AG10803 (cell line): ENCODE results near the gene PNCK.
A peak's percentile ranks its signal among the peaks of the same experiment; 100 is the strongest.
"Not testable (repeated sequence)": the region's sequence is repeated elsewhere in the genome, so short reads cannot be mapped to it uniquely, and the experiment has no call there.

Experiments
- DNase-seq: peaks from one replicate; pipeline ENCODE4 v3.0.0; 2010; ENCODE audit warnings: low read depth
- H3K4me3 ChIP-seq: 2 replicates; pipeline ENCODE4 v1.5.1; 2011; ENCODE audit warnings: mild to moderate bottlenecking, low read length, control low read depth
- TF ChIP-seq, protein P1 (sequence below): conservative IDR thresholded peaks from 2 replicates; pipeline ENCODE4 v1.5.1; 2011; ENCODE audit warnings: mild to moderate bottlenecking, low read length, control low read depth, inconsistent platforms

Gene PNCK

DNA sequence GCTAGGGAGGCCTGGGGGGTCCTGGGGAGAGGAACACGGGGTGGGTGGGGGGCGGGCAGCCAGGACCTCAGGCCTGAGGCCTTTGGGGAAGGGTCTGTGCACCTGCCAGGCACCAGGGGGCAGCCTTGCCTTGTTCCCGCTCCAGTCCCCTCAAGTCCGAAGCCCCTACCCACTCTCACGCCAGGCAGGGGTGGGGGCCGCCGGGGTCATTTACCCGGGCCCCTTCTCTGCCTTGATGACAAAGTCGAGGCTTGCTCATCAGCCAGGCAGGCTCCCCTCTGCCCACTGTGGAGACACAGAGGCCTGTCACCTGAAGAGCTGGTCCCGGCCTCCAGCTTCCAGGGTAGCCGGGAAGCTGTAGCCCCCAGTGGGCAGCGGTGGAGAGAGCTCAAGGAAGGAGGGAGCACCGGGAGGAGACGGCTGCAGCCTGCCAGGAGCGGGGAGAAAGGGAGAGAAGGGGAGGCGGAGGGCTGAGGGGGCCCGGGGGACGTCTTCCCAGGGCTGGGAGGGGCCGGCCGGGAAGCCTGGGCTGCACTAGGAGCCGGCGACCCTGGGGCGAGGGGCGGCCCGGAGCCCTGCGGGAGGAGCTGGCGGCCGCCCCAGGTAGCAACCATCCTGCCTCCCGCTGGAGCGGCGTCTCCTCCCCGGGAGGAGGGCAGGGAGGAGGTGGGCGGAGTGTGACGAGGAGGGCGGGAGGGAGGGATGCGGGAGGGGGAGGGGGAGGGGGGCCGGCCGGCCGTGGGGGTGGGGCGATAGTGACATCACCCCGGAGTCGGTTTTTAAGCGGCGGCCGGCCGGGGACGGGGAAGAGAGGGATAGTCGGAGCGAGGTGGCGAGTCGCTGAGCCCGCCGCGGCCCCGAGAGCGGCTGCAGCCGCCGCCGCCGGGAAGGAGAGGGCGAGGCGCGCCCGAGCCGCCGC is 13.8 kb upstream of the PNCK start, which contains the start of gene SLC6A8:
Gene SLC6A8 (plus strand): TSS at position 806 of the 919 bp plus-strand sequence. CDS start 649 bp downstream, outside the sequence.
- H3K4me3 ChIP-seq = peak within 1 kb of the TSS; percentile 51
- peak; percentile 59 for DNase-seq

DNA sequence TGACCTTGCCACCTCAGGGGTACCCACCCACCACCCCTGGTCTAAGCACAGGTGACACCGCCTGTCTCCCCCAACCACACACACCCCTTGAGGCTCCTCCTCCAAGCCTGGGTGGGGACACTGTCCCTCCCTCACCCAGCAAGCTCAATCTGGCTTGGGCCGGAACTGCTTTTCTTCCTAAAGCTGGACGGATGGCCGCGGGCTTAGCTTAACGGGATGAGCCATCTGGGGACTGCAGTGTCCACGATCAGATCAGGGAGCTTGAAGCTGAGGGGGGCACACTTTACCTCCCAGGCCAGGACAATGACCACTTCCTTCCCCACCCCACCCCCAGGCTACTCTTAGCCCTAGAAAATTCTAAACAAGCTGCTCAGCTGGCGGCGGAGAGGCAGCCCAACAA is 13.1 kb upstream of the PNCK start:
- TF ChIP-seq, protein P1, sequence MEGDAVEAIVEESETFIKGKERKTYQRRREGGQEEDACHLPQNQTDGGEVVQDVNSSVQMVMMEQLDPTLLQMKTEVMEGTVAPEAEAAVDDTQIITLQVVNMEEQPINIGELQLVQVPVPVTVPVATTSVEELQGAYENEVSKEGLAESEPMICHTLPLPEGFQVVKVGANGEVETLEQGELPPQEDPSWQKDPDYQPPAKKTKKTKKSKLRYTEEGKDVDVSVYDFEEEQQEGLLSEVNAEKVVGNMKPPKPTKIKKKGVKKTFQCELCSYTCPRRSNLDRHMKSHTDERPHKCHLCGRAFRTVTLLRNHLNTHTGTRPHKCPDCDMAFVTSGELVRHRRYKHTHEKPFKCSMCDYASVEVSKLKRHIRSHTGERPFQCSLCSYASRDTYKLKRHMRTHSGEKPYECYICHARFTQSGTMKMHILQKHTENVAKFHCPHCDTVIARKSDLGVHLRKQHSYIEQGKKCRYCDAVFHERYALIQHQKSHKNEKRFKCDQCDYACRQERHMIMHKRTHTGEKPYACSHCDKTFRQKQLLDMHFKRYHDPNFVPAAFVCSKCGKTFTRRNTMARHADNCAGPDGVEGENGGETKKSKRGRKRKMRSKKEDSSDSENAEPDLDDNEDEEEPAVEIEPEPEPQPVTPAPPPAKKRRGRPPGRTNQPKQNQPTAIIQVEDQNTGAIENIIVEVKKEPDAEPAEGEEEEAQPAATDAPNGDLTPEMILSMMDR = no peak
- DNase-seq = no peak
- no peak overlapping the region for H3K4me3 ChIP-seq

More for the DNA sequence above, 13.8 kb upstream of the PNCK start, which contains the start of gene SLC6A8:
- TF ChIP-seq, protein P1 = peak; percentile 23

GRCh38 chrX:153685751-153686696 is 12.4 kb upstream of the PNCK start:
- no peak overlapping the region for H3K4me3 ChIP-seq
- TF ChIP-seq, protein P1 = no peak
- no peak for DNase-seq

DNA sequence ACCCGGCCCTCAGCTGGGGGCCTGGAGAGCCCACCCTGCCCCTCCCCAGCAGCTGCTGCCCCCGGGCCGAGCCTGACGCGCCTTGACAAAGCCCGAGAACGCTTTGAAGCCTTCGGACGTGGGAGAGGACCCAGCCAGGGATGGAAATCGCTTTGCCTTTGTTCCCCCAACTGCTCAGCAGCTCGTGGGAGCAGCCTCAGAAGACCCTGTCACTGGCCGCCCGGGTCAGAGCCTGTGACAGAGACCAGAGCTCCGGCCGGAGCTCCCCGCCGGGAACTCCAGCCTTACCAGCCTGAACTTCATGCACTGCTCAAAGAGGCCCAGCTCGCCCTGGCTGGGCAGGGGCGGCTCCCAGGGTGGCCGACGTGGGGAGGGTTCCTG is 11.5 kb upstream of the PNCK start:
- H3K4me3 ChIP-seq = no peak overlapping the region
- no peak for DNase-seq
- TF ChIP-seq, protein P1 = no peak

DNA sequence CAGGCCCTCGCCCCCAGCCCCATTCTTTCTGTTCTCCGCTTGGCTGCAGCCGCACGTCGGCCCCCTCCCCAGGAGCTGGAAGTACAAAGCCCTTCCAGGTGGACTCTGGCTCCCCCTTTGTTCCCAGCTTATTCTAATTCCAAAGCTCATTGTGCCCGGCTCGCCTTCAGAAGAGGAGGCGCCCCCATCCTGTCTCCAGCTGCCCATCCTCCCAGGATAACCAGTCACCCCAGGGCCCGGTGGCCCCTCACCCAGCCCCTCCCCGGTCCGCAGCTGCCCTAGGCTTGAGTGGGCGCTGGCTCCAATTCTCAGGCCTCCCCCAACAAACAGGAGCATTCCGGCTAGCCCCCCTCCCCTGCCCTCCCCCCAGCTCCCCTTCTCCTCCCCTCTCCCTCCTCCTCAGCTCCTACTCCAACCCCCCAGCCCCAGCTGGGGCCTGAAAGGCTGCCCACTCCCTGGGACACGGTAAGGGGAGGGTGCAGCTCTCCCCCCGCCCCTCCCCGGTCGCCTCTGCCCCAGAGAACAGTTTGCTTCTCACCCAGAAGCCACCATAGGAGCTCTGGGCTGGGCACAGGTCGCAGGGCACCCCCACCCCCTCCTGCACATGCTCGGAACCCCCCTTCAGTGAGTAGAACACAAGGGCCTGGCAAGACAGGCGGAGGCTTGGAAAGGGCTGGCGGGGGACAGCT is 11.0 kb upstream of the PNCK start:
- DNase-seq = no peak
- H3K4me3 ChIP-seq = no peak overlapping the region
- TF ChIP-seq, protein P1 = no peak

- not testable (repeated sequence) for DNase-seq, H3K4me3 ChIP-seq
These were observed 9.9 kb upstream of the PNCK start for GRCh38 chrX:153683486-153683885.

DNA sequence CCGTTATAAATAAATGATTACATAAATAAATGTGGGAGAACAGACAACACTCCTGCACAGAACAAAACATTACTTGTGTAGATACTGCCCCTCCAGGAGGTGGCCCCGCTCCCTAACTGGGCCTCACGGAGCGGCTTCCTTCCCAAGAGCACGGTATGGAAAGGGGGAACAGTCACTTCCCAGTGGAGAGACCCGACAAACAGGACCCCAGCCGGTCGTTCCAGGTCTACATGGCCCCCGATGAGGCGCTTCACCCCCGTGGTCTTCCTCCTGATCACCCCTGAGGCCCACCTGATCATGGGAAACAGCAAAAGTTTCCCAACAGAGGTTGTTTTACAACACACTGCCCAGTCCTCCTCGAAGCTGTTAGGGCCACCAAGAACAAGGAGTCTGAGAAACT is 7.6 kb upstream of the PNCK start:
- TF ChIP-seq, protein P1 = no peak
- H3K4me3 ChIP-seq = no peak overlapping the region
- DNase-seq = no peak
